PFSK-1 (cell line): Measurements from ENCODE around the gene ELMO3.

Experiments
- FOXP2 ChIP-seq: optimal IDR thresholded peaks from 2 replicates; pipeline ENCODE3; 2011; ENCODE audit warnings: borderline replicate concordance, control low read depth, inconsistent platforms; ENCODE audit not compliant: insufficient read depth; ENCODE audit errors: extremely low read length, extremely low read depth
- POLR2AphosphoS5 ChIP-seq: IDR thresholded peaks from 2 replicates; pipeline ENCODE4 v1.6.1; 2012; ENCODE audit warnings: low read depth, mild to moderate bottlenecking, control low read depth, low read length, moderate library complexity
- REST ChIP-seq, 2 experiments: IDR thresholded peaks; 2 replicates each; pipeline versions ENCODE4 v1.6.1 to v1.8.0; 2011 to 2012; ENCODE audit warnings: low read depth in 2 of 2, low read length in 2 of 2, control low read depth in 1 of 2, inconsistent platforms in 1 of 2, mild to moderate bottlenecking in 1 of 2, moderate library complexity in 1 of 2; ENCODE audit not compliant: insufficient read depth in 1 of 2
- SIN3A ChIP-seq: IDR thresholded peaks from 2 replicates; pipeline ENCODE4 v1.6.1; 2012; ENCODE audit warnings: mild to moderate bottlenecking, low read length, moderate library complexity, borderline replicate concordance; ENCODE audit not compliant: insufficient read depth
- TAF1 ChIP-seq: IDR thresholded peaks from 2 replicates; pipeline ENCODE4 v1.6.1; 2012; ENCODE audit warnings: low read length, control low read depth, borderline replicate concordance; ENCODE audit not compliant: insufficient read depth

ELMO3 gene

DNA sequence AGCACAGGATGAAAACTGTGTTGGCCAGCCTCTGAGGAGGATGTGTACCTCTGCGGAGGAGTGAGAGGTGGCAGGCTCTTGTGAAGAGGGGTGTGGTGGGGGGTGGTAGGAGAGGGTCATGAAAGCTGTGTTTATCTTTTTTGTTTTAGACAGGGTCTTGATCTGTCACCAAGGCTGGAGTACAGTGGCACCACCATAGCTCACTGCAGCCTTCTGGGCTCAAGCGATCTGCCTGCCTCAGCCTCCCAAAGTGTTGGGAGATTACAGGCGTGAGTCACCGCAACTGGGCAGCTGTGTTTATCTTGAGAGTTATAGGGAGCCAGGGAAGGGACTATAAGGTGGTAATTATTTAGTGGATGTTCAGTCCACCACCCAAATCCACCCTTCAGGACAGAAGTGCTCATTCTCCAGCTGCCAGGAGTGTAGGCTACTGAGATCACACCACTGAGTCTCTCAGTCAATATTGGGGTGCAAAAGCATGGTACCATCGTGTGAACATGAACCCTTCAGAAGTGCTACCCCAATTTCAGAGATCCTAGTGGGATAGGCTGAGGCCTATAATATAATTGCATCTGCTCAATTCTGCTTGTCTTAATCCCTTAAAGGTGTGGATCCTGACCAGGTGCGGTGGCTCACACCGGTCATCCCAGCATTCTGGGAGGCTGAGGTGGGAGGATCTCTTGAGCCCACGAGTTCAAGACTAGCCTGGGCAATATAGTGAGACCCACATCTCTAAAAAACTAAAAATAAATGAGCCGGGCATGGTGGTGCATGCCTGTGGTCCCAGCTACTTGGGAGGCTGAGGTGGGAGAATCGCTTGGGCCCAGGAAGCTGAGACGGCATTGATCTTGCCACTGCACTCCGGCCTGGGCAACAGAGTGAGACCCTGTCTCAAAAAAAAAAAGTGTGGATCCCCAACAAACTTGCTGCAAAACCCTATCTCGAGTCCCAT lies 8.2 kb upstream of the ELMO3 start:
- TF ChIP-seq SIN3A (no peak), POLR2AphosphoS5 (no peak), REST (IDR thresholded peaks at IDR 0.05; ENCODE audit: insufficient read depth in 1 of 2, low read depth in 2 of 2, low read length in 2 of 2) (no peak), TAF1 (no peak), FOXP2 (no peak)

DNA sequence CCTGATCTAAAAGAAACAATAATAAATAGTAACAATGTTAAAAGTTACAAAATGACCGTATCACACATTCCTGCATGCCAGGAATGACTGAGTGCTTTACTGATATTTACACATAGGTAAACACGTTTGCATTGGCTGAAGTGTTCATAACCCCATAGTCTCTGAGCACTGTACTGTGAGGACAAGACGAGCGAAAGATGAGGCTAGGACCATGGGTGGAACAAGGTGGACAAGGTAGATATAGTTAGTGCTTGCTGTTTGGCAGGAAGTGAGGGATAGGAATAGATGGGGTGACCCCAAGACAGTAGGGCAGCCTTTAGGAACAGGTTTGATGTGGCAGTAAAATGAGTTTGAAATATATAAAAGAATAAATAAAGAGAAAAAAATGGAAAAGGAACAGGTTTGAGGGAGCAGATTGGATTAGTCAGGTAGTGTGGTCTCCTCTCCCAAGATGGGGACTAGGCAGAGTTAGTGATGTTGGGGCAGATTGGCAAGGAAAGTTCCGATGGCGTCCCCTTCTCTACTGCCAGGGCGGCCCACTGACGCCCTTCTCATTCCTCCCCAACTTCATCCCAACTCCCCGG lies 7.4 kb upstream of the ELMO3 start:
- TF ChIP-seq POLR2AphosphoS5 (no peak), TAF1 (no peak), REST (IDR thresholded peaks at IDR 0.05; ENCODE audit: insufficient read depth in 1 of 2, low read depth in 2 of 2, low read length in 2 of 2) (no peak), SIN3A (no peak), FOXP2 (no peak)

DNA sequence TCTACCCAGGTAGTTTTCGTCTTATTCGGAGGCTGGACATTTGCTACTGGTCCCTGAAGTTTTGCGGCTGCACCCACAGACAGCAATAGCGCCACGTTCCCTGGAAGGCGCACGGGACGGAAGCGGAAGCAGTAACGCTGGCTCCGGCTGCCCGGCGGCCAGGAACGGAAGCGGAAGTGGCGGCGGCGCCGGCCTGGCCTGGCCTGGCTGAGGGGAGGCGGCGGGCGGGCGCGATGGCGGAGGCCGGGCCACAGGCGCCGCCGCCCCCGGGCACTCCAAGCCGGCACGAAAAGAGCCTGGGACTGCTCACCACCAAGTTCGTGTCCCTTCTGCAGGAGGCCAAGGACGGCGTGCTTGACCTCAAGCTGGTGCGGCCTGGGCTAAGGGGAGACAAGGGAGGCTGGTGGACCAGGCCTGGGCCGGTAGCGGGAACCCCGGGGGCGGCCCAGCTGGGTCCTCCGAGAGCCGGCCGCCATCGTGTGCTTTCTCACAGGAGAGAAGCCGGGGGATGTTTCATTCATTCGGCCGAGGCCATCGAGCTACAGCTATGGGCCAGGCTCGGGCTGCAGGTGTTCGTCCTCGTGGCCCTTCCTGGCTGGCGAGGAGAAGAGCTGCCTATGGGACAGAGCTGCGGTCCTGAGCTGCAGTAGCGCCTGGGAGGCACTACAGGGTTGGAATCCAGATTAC lies 6.8 kb upstream of the ELMO3 start, which contains the start of gene E2F4:
E2F4 (plus strand) TSS at position 161 of the 687 bp plus-strand sequence; CDS start at position 234, 73 bp downstream.
- TF ChIP-seq FOXP2 (no peak), POLR2AphosphoS5 (peak; percentile 49; the same call in 1 of the 2 replicates), TAF1 (0 out of 2 replicates have a peak, but pooled peaks have one; percentile 54), REST (IDR thresholded peaks at IDR 0.05; ENCODE audit: insufficient read depth in 1 of 2, low read depth in 2 of 2, low read length in 2 of 2) (no peak), SIN3A (no peak)

DNA sequence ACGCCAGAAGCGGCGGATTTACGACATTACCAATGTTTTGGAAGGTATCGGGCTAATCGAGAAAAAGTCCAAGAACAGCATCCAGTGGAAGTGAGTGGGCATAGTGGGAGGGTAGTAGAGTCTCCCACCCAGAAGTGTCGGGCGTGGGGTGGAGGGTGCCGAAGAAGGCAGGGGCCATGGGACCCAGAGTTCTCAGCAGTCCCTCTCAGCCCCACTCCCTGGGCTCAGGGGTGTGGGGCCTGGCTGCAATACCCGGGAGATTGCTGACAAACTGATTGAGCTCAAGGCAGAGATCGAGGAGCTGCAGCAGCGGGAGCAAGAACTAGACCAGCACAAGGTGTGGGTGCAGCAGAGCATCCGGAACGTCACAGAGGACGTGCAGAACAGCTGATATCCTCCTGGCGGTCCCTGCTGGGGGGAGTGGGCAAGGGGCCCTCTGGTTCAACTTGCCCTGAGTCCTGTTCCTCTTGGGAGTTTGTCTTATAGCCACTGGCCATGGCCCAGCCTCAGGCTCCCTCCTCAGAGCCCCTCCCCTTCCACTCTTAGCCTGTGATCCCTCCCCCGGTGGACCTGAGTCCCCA lies 6.1 kb upstream of the ELMO3 start:
- TF ChIP-seq REST (IDR thresholded peaks at IDR 0.05; ENCODE audit: insufficient read depth in 1 of 2, low read depth in 2 of 2, low read length in 2 of 2) (no peak), FOXP2 (no peak), POLR2AphosphoS5 (no peak), TAF1 (no peak), SIN3A (no peak)
